ENCODE data around the gene SORCS2.

DNA sequence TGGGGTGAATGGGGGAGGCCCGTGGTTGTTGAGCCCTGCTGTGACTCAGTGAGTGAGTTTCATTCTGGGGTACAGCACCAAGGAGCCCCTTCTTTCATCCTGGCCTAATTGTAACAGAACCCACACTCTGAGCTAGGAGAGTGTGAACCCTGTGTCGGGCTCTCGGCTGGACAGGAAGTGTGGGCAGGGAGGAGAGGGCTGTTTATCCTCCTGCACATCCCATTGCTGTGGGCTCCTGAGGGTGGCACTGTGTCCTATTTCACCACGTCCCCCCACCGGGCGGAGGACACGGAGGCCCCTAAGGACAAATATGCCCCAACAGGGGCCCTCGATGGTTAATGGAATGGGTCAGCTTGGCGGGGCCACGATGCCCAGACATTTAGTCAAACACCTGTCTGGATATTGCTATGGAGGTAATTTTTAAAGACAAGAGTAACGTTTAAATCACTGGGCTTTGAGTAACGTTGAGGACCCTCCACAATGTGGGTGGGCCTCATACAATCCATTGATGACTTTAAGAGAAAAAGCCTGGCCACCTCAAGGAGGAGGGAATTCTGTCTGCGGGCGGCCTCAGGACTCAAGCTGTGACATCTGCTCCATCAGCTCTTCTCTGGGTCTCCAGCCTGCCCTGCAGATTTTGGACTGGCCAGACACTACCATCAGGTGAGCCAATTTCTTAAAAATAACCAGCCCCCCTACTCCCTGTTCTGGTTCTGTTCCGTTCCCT lies 46.1 kb upstream of the SORCS2 start:
- TF ChIP-seq ZNF37A (tag by site-specific recombination; IDR thresholded peaks at IDR 0.05) (no peak), CTCF (tag by site-specific recombination; IDR thresholded peaks at IDR 0.05) (no peak), ZNF626 (tag by site-specific recombination; IDR thresholded peaks at IDR 0.05) (no peak), ZNF112 (tag by site-specific recombination; IDR thresholded peaks at IDR 0.05) (no peak), ZNF140 (tag by site-specific recombination; IDR thresholded peaks at IDR 0.05) (no peak), ZNF707 (tag by site-specific recombination; IDR thresholded peaks at IDR 0.05) (no peak), KLF7 (tag by site-specific recombination; IDR thresholded peaks at IDR 0.05; ENCODE audit: borderline replicate concordance) (no peak), ZNF24 (tag by site-specific recombination; IDR thresholded peaks at IDR 0.05) (no peak), REST (tag by site-specific recombination; IDR thresholded peaks at IDR 0.05) (no peak), ZNF704 (tag by site-specific recombination; IDR thresholded peaks at IDR 0.05) (no peak), ZNF621 (tag by site-specific recombination; IDR thresholded peaks at IDR 0.05) (no peak), ZNF561 (tag by site-specific recombination; IDR thresholded peaks at IDR 0.05; ENCODE audit: borderline replicate concordance) (no peak)
- TF ChIP-seq, protein P1, sequence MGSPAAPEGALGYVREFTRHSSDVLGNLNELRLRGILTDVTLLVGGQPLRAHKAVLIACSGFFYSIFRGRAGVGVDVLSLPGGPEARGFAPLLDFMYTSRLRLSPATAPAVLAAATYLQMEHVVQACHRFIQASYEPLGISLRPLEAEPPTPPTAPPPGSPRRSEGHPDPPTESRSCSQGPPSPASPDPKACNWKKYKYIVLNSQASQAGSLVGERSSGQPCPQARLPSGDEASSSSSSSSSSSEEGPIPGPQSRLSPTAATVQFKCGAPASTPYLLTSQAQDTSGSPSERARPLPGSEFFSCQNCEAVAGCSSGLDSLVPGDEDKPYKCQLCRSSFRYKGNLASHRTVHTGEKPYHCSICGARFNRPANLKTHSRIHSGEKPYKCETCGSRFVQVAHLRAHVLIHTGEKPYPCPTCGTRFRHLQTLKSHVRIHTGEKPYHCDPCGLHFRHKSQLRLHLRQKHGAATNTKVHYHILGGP (tag by site-specific recombination; IDR thresholded peaks at IDR 0.05), result no peak

Measured in HEK293 (cell line).